PFSK-1 (cell line): ENCODE measurements around the gene CD81.

Experiments used
- FOXP2 ChIP-seq: optimal IDR thresholded peaks from 2 replicates; pipeline ENCODE3; 2011; ENCODE audit warnings: borderline replicate concordance, control low read depth, inconsistent platforms; ENCODE audit not compliant: insufficient read depth; ENCODE audit errors: extremely low read length, extremely low read depth
- POLR2AphosphoS5 ChIP-seq: IDR thresholded peaks from 2 replicates; pipeline ENCODE4 v1.6.1; 2012; ENCODE audit warnings: low read depth, mild to moderate bottlenecking, control low read depth, low read length, moderate library complexity
- REST ChIP-seq, 2 experiments: IDR thresholded peaks; 2 replicates each; pipeline versions ENCODE4 v1.6.1 to v1.8.0; 2011 to 2012; ENCODE audit warnings: low read depth in 2 of 2, low read length in 2 of 2, control low read depth in 1 of 2, inconsistent platforms in 1 of 2, mild to moderate bottlenecking in 1 of 2, moderate library complexity in 1 of 2; ENCODE audit not compliant: insufficient read depth in 1 of 2
- SIN3A ChIP-seq: IDR thresholded peaks from 2 replicates; pipeline ENCODE4 v1.6.1; 2012; ENCODE audit warnings: mild to moderate bottlenecking, low read length, moderate library complexity, borderline replicate concordance; ENCODE audit not compliant: insufficient read depth
- TAF1 ChIP-seq: IDR thresholded peaks from 2 replicates; pipeline ENCODE4 v1.6.1; 2012; ENCODE audit warnings: low read length, control low read depth, borderline replicate concordance; ENCODE audit not compliant: insufficient read depth

CD81 gene

GRCh38 chr11:2435288-2436012, 58.3 kb downstream of the CD81 start:
- no peak for TF ChIP-seq FOXP2
- no peak for TF ChIP-seq REST (IDR thresholded peaks at IDR 0.05; ENCODE audit: insufficient read depth in 1 of 2, low read depth in 2 of 2, low read length in 2 of 2)
- no peak for TF ChIP-seq POLR2AphosphoS5
- no peak for TF ChIP-seq TAF1
- no peak for TF ChIP-seq SIN3A

- TF ChIP-seq TAF1 (no peak), SIN3A (no peak), POLR2AphosphoS5 (no peak), REST (IDR thresholded peaks at IDR 0.05; ENCODE audit: insufficient read depth in 1 of 2, low read depth in 2 of 2, low read length in 2 of 2) (no peak), FOXP2 (no peak)
These were observed 59.0 kb downstream of the CD81 start for GRCh38 chr11:2436013-2436520.

- no peak for TF ChIP-seq SIN3A
- TF ChIP-seq TAF1: no peak
- TF ChIP-seq REST (IDR thresholded peaks at IDR 0.05; ENCODE audit: insufficient read depth in 1 of 2, low read depth in 2 of 2, low read length in 2 of 2): no peak
- no peak for TF ChIP-seq FOXP2
- TF ChIP-seq POLR2AphosphoS5: no peak
These were observed 59.5 kb downstream of the CD81 start for GRCh38 chr11:2436521-2437031.

GRCh38 chr11:2437516-2437915, 60.4 kb downstream of the CD81 start:
- no peak for TF ChIP-seq REST (IDR thresholded peaks at IDR 0.05; ENCODE audit: insufficient read depth in 1 of 2, low read depth in 2 of 2, low read length in 2 of 2)

- no peak for TF ChIP-seq SIN3A
- TF ChIP-seq REST (IDR thresholded peaks at IDR 0.05; ENCODE audit: insufficient read depth in 1 of 2, low read depth in 2 of 2, low read length in 2 of 2): no peak
- no peak for TF ChIP-seq FOXP2
- TF ChIP-seq TAF1: no peak
- no peak for TF ChIP-seq POLR2AphosphoS5
These were observed 62.7 kb downstream of the CD81 start for GRCh38 chr11:2439820-2440219.
